Gastrocnemius medialis (tissue), 4 donors: ENCODE results near the gene DPYD.

Source experiments
- POLR2A ChIP-seq, 2 donors: fragments of 450-650 bp; IDR thresholded peaks; one replicate each; pipeline ENCODE4 v1.6.1; 2017; ENCODE audit warnings: antibody characterized with exemption in 2 of 2, mild to moderate bottlenecking in 2 of 2, moderate library complexity in 2 of 2
- TF ChIP-seq, protein P1 (sequence below), 5 experiments: fragments of 450-650 bp in 3 of 5; fragments of 200-600 bp in 2 of 5; sonication (generic) in 2 of 5; IDR thresholded peaks in 4 of 5; conservative IDR thresholded peaks in 1 of 5; 1 replicate in 4 of 5; 2 replicates in 1 of 5; pipeline ENCODE4 v1.5.1; 2016 to 2019; ENCODE audit warnings: antibody characterized with exemption in 5 of 5, mild to moderate bottlenecking in 3 of 5, moderate library complexity in 3 of 5

GRCh38 chr1:97245026-97245425 is 675.8 kb downstream of the DPYD start:
- TF ChIP-seq, protein P1, sequence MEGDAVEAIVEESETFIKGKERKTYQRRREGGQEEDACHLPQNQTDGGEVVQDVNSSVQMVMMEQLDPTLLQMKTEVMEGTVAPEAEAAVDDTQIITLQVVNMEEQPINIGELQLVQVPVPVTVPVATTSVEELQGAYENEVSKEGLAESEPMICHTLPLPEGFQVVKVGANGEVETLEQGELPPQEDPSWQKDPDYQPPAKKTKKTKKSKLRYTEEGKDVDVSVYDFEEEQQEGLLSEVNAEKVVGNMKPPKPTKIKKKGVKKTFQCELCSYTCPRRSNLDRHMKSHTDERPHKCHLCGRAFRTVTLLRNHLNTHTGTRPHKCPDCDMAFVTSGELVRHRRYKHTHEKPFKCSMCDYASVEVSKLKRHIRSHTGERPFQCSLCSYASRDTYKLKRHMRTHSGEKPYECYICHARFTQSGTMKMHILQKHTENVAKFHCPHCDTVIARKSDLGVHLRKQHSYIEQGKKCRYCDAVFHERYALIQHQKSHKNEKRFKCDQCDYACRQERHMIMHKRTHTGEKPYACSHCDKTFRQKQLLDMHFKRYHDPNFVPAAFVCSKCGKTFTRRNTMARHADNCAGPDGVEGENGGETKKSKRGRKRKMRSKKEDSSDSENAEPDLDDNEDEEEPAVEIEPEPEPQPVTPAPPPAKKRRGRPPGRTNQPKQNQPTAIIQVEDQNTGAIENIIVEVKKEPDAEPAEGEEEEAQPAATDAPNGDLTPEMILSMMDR (IDR thresholded peaks at IDR 0.05 in 4 of 5, conservative IDR thresholded peaks at IDR 0.05 in 1 of 5), result no peak
- TF ChIP-seq POLR2A (IDR thresholded peaks at IDR 0.05), result no peak
